ENCODE results near the gene TGM6.

TGM6 gene

DNA sequence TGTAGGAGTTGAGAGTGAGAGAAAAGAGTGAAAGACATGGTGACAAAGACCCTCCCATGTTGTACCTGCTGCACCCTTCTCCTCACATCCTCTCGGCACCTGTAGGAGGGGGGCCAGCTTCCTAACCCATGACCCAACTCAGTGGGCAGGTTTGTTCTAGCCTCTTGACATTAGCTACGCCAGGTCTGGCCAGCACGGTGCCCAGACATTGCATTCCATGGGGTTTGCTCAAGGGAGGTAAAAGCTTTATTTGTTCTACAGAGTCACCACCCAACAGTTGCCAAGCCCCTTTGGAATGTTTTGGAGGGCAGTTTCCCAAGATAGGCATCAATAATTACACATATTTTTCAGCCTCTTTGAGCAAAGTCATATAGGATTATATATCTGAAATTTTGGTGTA is 22.7 kb upstream of the TGM6 start:
- Histone ChIP-seq H2AFZ (no peak overlapping the region), H3K4me2 (ENCODE audit: low read length) (no peak overlapping the region), H3K9ac (no peak overlapping the region), H3K27me3 (ENCODE audit: control insufficient read depth, insufficient read depth, low read length) (no peaks in the 10 kb centered on the region), H3K9me3 (ENCODE audit: control insufficient read depth, low read length) (no peaks in the 10 kb centered on the region), H3K79me2 (no peaks in the 10 kb centered on the region), H3K4me1 (no peaks in the 10 kb centered on the region), H3K27ac (no peak overlapping the region), H3K4me3 (ENCODE audit: low read depth, low read length) (no peak overlapping the region), H3K36me3 (ENCODE audit: control insufficient read depth, insufficient read depth, low read length) (no peaks in the 10 kb centered on the region)
- TF ChIP-seq, protein P1, sequence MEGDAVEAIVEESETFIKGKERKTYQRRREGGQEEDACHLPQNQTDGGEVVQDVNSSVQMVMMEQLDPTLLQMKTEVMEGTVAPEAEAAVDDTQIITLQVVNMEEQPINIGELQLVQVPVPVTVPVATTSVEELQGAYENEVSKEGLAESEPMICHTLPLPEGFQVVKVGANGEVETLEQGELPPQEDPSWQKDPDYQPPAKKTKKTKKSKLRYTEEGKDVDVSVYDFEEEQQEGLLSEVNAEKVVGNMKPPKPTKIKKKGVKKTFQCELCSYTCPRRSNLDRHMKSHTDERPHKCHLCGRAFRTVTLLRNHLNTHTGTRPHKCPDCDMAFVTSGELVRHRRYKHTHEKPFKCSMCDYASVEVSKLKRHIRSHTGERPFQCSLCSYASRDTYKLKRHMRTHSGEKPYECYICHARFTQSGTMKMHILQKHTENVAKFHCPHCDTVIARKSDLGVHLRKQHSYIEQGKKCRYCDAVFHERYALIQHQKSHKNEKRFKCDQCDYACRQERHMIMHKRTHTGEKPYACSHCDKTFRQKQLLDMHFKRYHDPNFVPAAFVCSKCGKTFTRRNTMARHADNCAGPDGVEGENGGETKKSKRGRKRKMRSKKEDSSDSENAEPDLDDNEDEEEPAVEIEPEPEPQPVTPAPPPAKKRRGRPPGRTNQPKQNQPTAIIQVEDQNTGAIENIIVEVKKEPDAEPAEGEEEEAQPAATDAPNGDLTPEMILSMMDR (IDR thresholded peaks at IDR 0.05) = no peak

DNA sequence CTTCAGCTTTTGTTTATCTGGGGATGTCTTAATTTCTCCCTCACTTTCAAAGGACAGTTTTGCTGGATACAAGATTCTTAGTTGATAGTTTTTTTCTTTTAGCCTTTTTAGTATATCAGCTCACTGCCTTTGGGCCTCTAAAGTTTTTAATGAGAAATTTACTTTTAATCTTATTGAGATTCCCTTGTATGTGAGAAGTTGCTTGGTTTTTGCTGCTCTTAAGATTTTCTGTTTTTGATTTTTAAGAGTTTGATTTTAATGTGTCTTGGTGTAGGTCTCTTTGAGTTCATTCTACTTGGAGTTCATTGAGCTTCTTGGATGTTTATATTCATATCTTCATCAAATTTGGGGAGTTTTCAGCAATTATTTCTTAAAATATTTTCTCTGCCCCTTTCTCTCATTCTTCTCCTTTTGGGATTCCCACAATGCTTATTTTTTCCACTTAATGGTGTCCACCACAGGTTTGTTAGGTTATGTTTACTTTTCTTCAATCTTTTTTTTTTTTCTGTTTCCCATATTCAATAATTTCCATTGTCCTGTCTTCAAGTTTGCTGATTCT is 19.6 kb upstream of the TGM6 start:
- H3K27me3 ChIP-seq (ENCODE audit: control insufficient read depth, insufficient read depth, low read length) = no peaks in the 10 kb centered on the region
- H3K4me3 ChIP-seq (ENCODE audit: low read depth, low read length) = no peak overlapping the region

DNA sequence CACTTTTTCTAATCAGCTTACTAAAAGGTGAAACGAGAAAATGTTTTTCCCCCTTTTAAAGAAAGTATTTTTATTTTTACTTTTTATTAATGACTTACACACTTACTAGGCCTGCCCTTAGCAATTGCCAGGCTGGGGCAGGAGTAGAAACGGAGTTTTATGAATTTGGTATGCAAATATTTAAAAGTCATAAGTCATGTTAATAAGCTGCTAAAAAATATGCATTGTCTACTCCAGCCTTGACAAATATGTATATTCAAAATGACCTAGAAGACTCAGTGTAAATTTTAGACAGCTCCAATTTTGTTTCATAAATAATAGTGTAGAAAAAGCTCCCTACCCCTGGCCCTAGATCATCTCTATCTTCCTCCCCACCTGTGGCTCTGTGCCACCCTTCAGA is 17.5 kb upstream of the TGM6 start:
- Histone ChIP-seq H3K27ac (no peak overlapping the region), H3K9me3 (ENCODE audit: control insufficient read depth, low read length) (no peaks in the 10 kb centered on the region), H3K27me3 (ENCODE audit: control insufficient read depth, insufficient read depth, low read length) (no peaks in the 10 kb centered on the region), H3K4me2 (ENCODE audit: low read length) (no peak overlapping the region), H2AFZ (no peak overlapping the region), H3K4me3 (ENCODE audit: low read depth, low read length) (no peak overlapping the region), H3K79me2 (no peaks in the 10 kb centered on the region), H3K36me3 (ENCODE audit: control insufficient read depth, insufficient read depth, low read length) (no peaks in the 10 kb centered on the region), H3K4me1 (no peaks in the 10 kb centered on the region), H3K9ac (no peak overlapping the region)
- TF ChIP-seq, protein P1 (IDR thresholded peaks at IDR 0.05) = no peak

More for the DNA sequence above, 19.6 kb upstream of the TGM6 start:
- Histone ChIP-seq H3K27ac (no peak overlapping the region), H3K36me3 (ENCODE audit: control insufficient read depth, insufficient read depth, low read length) (no peaks in the 10 kb centered on the region), H3K79me2 (no peaks in the 10 kb centered on the region), H3K4me2 (ENCODE audit: low read length) (no peak overlapping the region), H3K4me1 (no peaks in the 10 kb centered on the region), H3K9ac (no peak overlapping the region), H3K9me3 (ENCODE audit: control insufficient read depth, low read length) (no peaks in the 10 kb centered on the region), H2AFZ (no peak overlapping the region)
- TF ChIP-seq, protein P1 (IDR thresholded peaks at IDR 0.05) = no peak

DNA sequence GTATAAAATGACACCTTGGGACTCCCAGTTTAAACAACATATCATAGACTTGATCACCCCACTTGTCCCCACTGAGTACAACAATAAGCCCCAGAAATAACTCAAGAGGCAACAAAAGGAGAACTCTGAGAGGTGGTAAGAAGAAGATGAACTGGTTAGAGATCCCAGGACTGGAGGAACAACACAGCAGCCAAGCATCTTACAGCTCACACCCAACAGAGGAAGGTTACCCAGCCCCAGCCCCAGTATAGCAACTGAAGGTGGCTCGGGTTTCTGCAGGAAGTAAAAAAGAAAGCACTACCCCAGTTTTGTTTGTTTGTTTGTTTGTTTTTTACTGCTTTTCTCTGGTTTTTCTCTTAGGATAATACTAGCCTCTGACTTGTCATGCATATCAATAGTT is 17.1 kb upstream of the TGM6 start:
- no peaks in the 10 kb centered on the region for H3K4me1 ChIP-seq
- H3K9ac ChIP-seq = no peak overlapping the region
- no peak overlapping the region for H3K4me3 ChIP-seq (ENCODE audit: low read depth, low read length)
- no peaks in the 10 kb centered on the region for H3K79me2 ChIP-seq
- H3K27me3 ChIP-seq (ENCODE audit: control insufficient read depth, insufficient read depth, low read length) = no peaks in the 10 kb centered on the region
- TF ChIP-seq, protein P1 (IDR thresholded peaks at IDR 0.05) = no peak
- no peaks in the 10 kb centered on the region for H3K9me3 ChIP-seq (ENCODE audit: control insufficient read depth, low read length)
- no peaks in the 10 kb centered on the region for H3K36me3 ChIP-seq (ENCODE audit: control insufficient read depth, insufficient read depth, low read length)
- no peak overlapping the region for H2AFZ ChIP-seq
- H3K27ac ChIP-seq = no peak overlapping the region
- no peak overlapping the region for H3K4me2 ChIP-seq (ENCODE audit: low read length)

DNA sequence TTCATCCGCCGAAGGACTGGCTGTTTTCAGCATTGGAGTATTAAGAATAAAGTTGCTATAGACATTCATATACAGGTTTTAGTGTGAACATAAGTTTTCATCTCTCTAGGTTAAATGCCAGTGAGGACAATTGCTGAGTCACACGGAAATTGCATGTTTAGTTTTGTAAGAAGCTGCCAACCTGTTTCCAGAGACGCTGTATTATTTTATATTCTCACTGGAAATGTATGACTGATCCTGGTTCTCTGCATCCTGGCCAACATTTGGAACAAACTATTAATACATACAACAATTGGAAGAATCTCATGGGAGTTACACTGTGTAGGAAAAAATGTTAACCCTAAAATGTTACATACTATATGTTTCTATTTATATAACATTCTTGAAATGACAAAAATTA is 16.7 kb upstream of the TGM6 start:
- Histone ChIP-seq H3K79me2 (no peaks in the 10 kb centered on the region), H3K4me3 (ENCODE audit: low read depth, low read length) (no peak overlapping the region), H3K4me1 (no peaks in the 10 kb centered on the region), H3K4me2 (ENCODE audit: low read length) (no peak overlapping the region), H3K36me3 (ENCODE audit: control insufficient read depth, insufficient read depth, low read length) (no peaks in the 10 kb centered on the region), H3K27me3 (ENCODE audit: control insufficient read depth, insufficient read depth, low read length) (no peaks in the 10 kb centered on the region), H2AFZ (no peak overlapping the region), H3K9ac (no peak overlapping the region), H3K9me3 (ENCODE audit: control insufficient read depth, low read length) (no peaks in the 10 kb centered on the region), H3K27ac (no peak overlapping the region)
- TF ChIP-seq, protein P1 (IDR thresholded peaks at IDR 0.05) = no peak

All from parathyroid adenoma (tissue), 2 donors.